Measurements from ENCODE around the gene ARPC1B.

DNA sequence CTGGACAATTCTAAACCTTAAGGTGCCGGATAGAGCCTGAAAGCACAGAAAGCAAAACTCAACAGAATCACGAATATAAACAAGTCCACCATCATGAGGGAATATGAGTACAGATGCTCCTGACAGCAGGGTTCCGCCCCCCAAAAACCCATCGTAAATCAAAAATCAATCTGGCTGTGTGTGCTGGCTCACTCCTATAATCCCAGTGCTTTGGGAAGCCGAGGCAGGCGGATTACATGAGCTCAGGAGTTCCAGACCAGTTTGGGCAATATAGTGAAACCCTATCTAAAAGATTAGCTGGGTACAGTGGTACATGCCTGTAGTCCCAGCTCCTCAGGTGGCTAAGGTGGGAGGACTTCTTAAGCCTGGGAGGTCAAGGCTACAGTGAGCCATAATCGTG lies 46.5 kb downstream of the ARPC1B start:
- TF ChIP-seq CTCF (IDR thresholded peaks at IDR 0.05) (no peak), POLR2A (IDR thresholded peaks at IDR 0.05) (no peak)

All from body of pancreas (tissue), 4 donors.